ENCODE results near the gene TEX12.

Gene TEX12

GRCh38 chr11:112150517-112150916 is 16.7 kb upstream of the TEX12 start:
- no peak for ATAC-seq (ENCODE audit: insufficient read depth, low read depth)
- Histone ChIP-seq H3K27ac (ENCODE audit: low read length) (no peak overlapping the region), H3K9me3 (ENCODE audit: insufficient read depth, low read length, severe bottlenecking) (no peaks in the 10 kb centered on the region), H3K4me2 (ENCODE audit: insufficient read depth, low read length) (no peak overlapping the region), H4K20me1 (ENCODE audit: insufficient read depth, low read length) (no peaks in the 10 kb centered on the region), H3K4me1 (ENCODE audit: insufficient read depth, low read length) (no peaks in the 10 kb centered on the region), H2AFZ (ENCODE audit: low read depth, low read length) (no peak overlapping the region), H3K4me3 (ENCODE audit: low read depth in 1 of 2, low read length in 2 of 2) (no peak overlapping the region), H3K36me3 (ENCODE audit: insufficient read depth, low read length) (no peaks in the 10 kb centered on the region), H3K79me2 (ENCODE audit: insufficient read depth, low read length) (no peaks in the 10 kb centered on the region), H3K27me3 (ENCODE audit: insufficient read depth, low read length, poor library complexity) (no peaks in the 10 kb centered on the region), H3K9ac (ENCODE audit: low read depth, low read length) (no peak overlapping the region)
- TF ChIP-seq EZH2 (IDR thresholded peaks at IDR 0.05; ENCODE audit: borderline replicate concordance, low read depth, low read length, severe bottlenecking) (no peak), CTCF (IDR thresholded peaks at IDR 0.05; ENCODE audit: borderline replicate concordance, extremely low read depth, low read length, poor library complexity, severe bottlenecking) (no peak)
- no peak for DNase-seq

- Histone ChIP-seq H3K27ac (ENCODE audit: low read length) (no peak overlapping the region), H3K9me3 (ENCODE audit: insufficient read depth, low read length, severe bottlenecking) (no peaks in the 10 kb centered on the region), H3K79me2 (ENCODE audit: insufficient read depth, low read length) (no peaks in the 10 kb centered on the region), H3K4me2 (ENCODE audit: insufficient read depth, low read length) (no peak overlapping the region), H4K20me1 (ENCODE audit: insufficient read depth, low read length) (no peaks in the 10 kb centered on the region), H3K27me3 (ENCODE audit: insufficient read depth, low read length, poor library complexity) (no peaks in the 10 kb centered on the region), H3K9ac (ENCODE audit: low read depth, low read length) (no peak overlapping the region), H3K36me3 (ENCODE audit: insufficient read depth, low read length) (no peaks in the 10 kb centered on the region), H2AFZ (ENCODE audit: low read depth, low read length) (no peak overlapping the region), H3K4me1 (ENCODE audit: insufficient read depth, low read length) (no peaks in the 10 kb centered on the region), H3K4me3 (ENCODE audit: low read depth in 1 of 2, low read length in 2 of 2) (no peak overlapping the region)
- DNase-seq (no peak), ATAC-seq (ENCODE audit: insufficient read depth, low read depth) (no peak)
- TF ChIP-seq CTCF (IDR thresholded peaks at IDR 0.05; ENCODE audit: borderline replicate concordance, extremely low read depth, low read length, poor library complexity, severe bottlenecking) (no peak), EZH2 (IDR thresholded peaks at IDR 0.05; ENCODE audit: borderline replicate concordance, low read depth, low read length, severe bottlenecking) (no peak)
Observed at GRCh38 chr11:112156153-112156955, 10.8 kb upstream of the TEX12 start.

- TF ChIP-seq EZH2 (IDR thresholded peaks at IDR 0.05; ENCODE audit: borderline replicate concordance, low read depth, low read length, severe bottlenecking) (no peak), CTCF (IDR thresholded peaks at IDR 0.05; ENCODE audit: borderline replicate concordance, extremely low read depth, low read length, poor library complexity, severe bottlenecking) (no peak)
- Histone ChIP-seq H4K20me1 (ENCODE audit: insufficient read depth, low read length) (no peaks in the 10 kb centered on the region), H3K36me3 (ENCODE audit: insufficient read depth, low read length) (no peaks in the 10 kb centered on the region), H3K27me3 (ENCODE audit: insufficient read depth, low read length, poor library complexity) (no peaks in the 10 kb centered on the region), H2AFZ (ENCODE audit: low read depth, low read length) (no peak overlapping the region), H3K4me3 (ENCODE audit: low read depth in 1 of 2, low read length in 2 of 2) (no peak overlapping the region), H3K9ac (ENCODE audit: low read depth, low read length) (no peak overlapping the region), H3K27ac (ENCODE audit: low read length) (no peak overlapping the region), H3K4me2 (ENCODE audit: insufficient read depth, low read length) (no peak overlapping the region), H3K4me1 (ENCODE audit: insufficient read depth, low read length) (no peaks in the 10 kb centered on the region), H3K79me2 (ENCODE audit: insufficient read depth, low read length) (no peaks in the 10 kb centered on the region), H3K9me3 (ENCODE audit: insufficient read depth, low read length, severe bottlenecking) (no peaks in the 10 kb centered on the region)
- DNase-seq (no peak), ATAC-seq (ENCODE audit: insufficient read depth, low read depth) (no peak)
Observed at GRCh38 chr11:112156956-112157766, 10.0 kb upstream of the TEX12 start.

Measured in DND-41 (cell line).